Panc1 (cell line): ENCODE results near the gene PABPN1L.

Experiments
- CTCF ChIP-seq: fragments of 450-650 bp; IDR thresholded peaks from 2 replicates; pipeline ENCODE4 v1.5.1; 2017; ENCODE audit warnings: mild to moderate bottlenecking
- POLR2AphosphoS5 ChIP-seq: IDR thresholded peaks from 2 replicates; pipeline ENCODE4 v1.6.1; 2012; ENCODE audit warnings: mild to moderate bottlenecking, low read depth, low read length, moderate library complexity
- REST ChIP-seq, 2 experiments: IDR thresholded peaks; 2 replicates each; pipeline ENCODE4 v1.6.1; 2011 to 2012; ENCODE audit warnings: low read depth in 2 of 2, control low read depth in 1 of 2, low read length in 1 of 2, mild to moderate bottlenecking in 1 of 2, moderate library complexity in 1 of 2; ENCODE audit not compliant: insufficient read depth in 1 of 2
- SIN3A ChIP-seq: IDR thresholded peaks from 2 replicates; pipeline ENCODE4 v1.6.1; 2012; ENCODE audit warnings: low read depth, mild to moderate bottlenecking, low read length, moderate library complexity, borderline replicate concordance; ENCODE audit not compliant: insufficient read depth
- TCF7L2 ChIP-seq: IDR thresholded peaks from 2 replicates; pipeline ENCODE4 v1.6.1; 2011; ENCODE audit warnings: mild to moderate bottlenecking, low read depth, low read length, inconsistent platforms

- TF ChIP-seq CTCF (no peak), SIN3A (no peak), REST (IDR thresholded peaks at IDR 0.05; ENCODE audit: insufficient read depth in 1 of 2, low read depth in 2 of 2, low read length in 1 of 2) (no peak), POLR2AphosphoS5 (no peak), TCF7L2 (no peak)
These were observed 2.7 kb upstream of the PABPN1L start for GRCh38 chr16:88868974-88869672.
